Measurements from ENCODE around the gene ODF2.

- TF ChIP-seq ZNF274 (IDR thresholded peaks at IDR 0.05; ENCODE audit: low read depth, low read length) (no peak), SUZ12 (IDR thresholded peaks at IDR 0.05; ENCODE audit: extremely low read depth, insufficient read depth, insufficient read length) (no peak)
Observed at GRCh38 chr9:128546504-128546903, 90.7 kb downstream of the ODF2 start.
